ENCODE results near the gene SLC25A6. TPM values are rescaled to one million over a fixed set of nuclear protein-coding genes. Genes with fewer than 3 reads are reported as not detected.
"Not testable (repeated sequence)": the region's sequence is repeated elsewhere in the genome, so short reads cannot be mapped to it uniquely, and the experiment has no call there.

SLC25A6 gene
- total RNA-seq, 6 experiments from 2014 or later, result 295 to 345 (median 320) TPM

- H3K4me3 Mint-ChIP-seq, result no peak overlapping the region
- DNase-seq, result no peak
- TF ChIP-seq CTCF (IDR thresholded peaks at IDR 0.05), result no peak
- no peak overlapping the region for H3K27ac Mint-ChIP-seq
- H3K36me3 Mint-ChIP-seq (ENCODE audit: low read depth), result no peaks in the 10 kb centered on the region; the same call in 1 of the 2 replicates
- H3K27me3 Mint-ChIP-seq (ENCODE audit: insufficient read depth), result no peaks in the 10 kb centered on the region
- no peaks in the 10 kb centered on the region for H3K4me1 Mint-ChIP-seq (ENCODE audit: low read depth)
- H3K9me3 Mint-ChIP-seq, result no peaks in the 10 kb centered on the region
These were observed 15.1 kb upstream of the SLC25A6 start for GRCh38 chrX:1407035-1407434.

GRCh38 chrX:1405769-1406168 lies 13.9 kb upstream of the SLC25A6 start:
- H3K9me3 Mint-ChIP-seq; H3K27me3 Mint-ChIP-seq (ENCODE audit: insufficient read depth); H3K4me3 Mint-ChIP-seq; DNase-seq; H3K4me1 Mint-ChIP-seq (ENCODE audit: low read depth); H3K36me3 Mint-ChIP-seq (ENCODE audit: low read depth); H3K27ac Mint-ChIP-seq: not testable (repeated sequence)

GRCh38 chrX:1403867-1404266 lies 12.0 kb upstream of the SLC25A6 start:
- H3K27me3 Mint-ChIP-seq (ENCODE audit: insufficient read depth); H3K4me3 Mint-ChIP-seq; H3K9me3 Mint-ChIP-seq; H3K36me3 Mint-ChIP-seq (ENCODE audit: low read depth); H3K4me1 Mint-ChIP-seq (ENCODE audit: low read depth); H3K27ac Mint-ChIP-seq; DNase-seq: not testable (repeated sequence)

GRCh38 chrX:1403228-1403627 lies 11.3 kb upstream of the SLC25A6 start:
- Mint-ChIP-seq H3K27me3 (ENCODE audit: insufficient read depth) (peaks cover 3% of the 10 kb centered on the region; the same call in 1 of the 2 replicates), H3K9me3 (no peaks in the 10 kb centered on the region), H3K4me3 (no peak overlapping the region), H3K4me1 (ENCODE audit: low read depth) (no peaks in the 10 kb centered on the region), H3K27ac (no peak overlapping the region), H3K36me3 (ENCODE audit: low read depth) (no peaks in the 10 kb centered on the region)
- no peak for TF ChIP-seq CTCF (IDR thresholded peaks at IDR 0.05)
- DNase-seq, result no peak

GRCh38 chrX:1401611-1402430 lies 9.9 kb upstream of the SLC25A6 start:
- no peak for TF ChIP-seq CTCF (IDR thresholded peaks at IDR 0.05)
- no peaks in the 10 kb centered on the region for H3K9me3 Mint-ChIP-seq
- no peak overlapping the region for H3K4me3 Mint-ChIP-seq

GRCh38 chrX:1400742-1401471 lies 9.0 kb upstream of the SLC25A6 start:
- H3K27me3 Mint-ChIP-seq (ENCODE audit: insufficient read depth), result peaks cover 3% of the 10 kb centered on the region
- no peak overlapping the region for H3K27ac Mint-ChIP-seq
- H3K4me3 Mint-ChIP-seq, result no peak overlapping the region
- no peak for DNase-seq
- H3K9me3 Mint-ChIP-seq, result no peaks in the 10 kb centered on the region
- peaks cover 5% of the 10 kb centered on the region for H3K4me1 Mint-ChIP-seq (ENCODE audit: low read depth)
- TF ChIP-seq CTCF (IDR thresholded peaks at IDR 0.05), result no peak
- H3K36me3 Mint-ChIP-seq (ENCODE audit: low read depth), result peaks cover 4% of the 10 kb centered on the region

More at GRCh38 chrX:1401611-1402430, 9.9 kb upstream of the SLC25A6 start:
- Mint-ChIP-seq H3K4me1 (ENCODE audit: low read depth) (no peaks in the 10 kb centered on the region), H3K36me3 (ENCODE audit: low read depth) (no peaks in the 10 kb centered on the region), H3K27me3 (ENCODE audit: insufficient read depth) (peaks cover 3% of the 10 kb centered on the region; the same call in 1 of the 2 replicates), H3K27ac (no peak overlapping the region)
- no peak for DNase-seq
